SK-N-SH (cell line): ENCODE results near the gene DDR1. TPM values are rescaled to one million over a fixed set of nuclear protein-coding genes. Genes with fewer than 3 reads are reported as not detected.

Experiments
- CTCF ChIA-PET: fragments of 300-600, 350-600 bp; formaldehyde crosslinking; extraction: SDS; loops from one replicate; lab custom pipeline; 2021; lab: Yijun Ruan, JAX
- POLR2A ChIA-PET: fragments of 350-600 bp; sonication (Branson Sonifier 250); formaldehyde crosslinking; extraction: SDS; loops from one replicate; lab custom pipeline; 2020; ENCODE audit warnings: antibody characterized with exemption, inconsistent platforms; lab: Yijun Ruan, JAX
- DNase-seq: peaks from one replicate; pipeline ENCODE4 v3.0.0; 2012
- H2AFZ ChIP-seq: fragments of 200-600 bp; sonication (generic); 2 replicates; pipeline ENCODE4 v1.8.1; 2016; ENCODE audit warnings: antibody characterized with exemption, mild to moderate bottlenecking, low read depth
- H3F3A ChIP-seq: fragments of 200-600 bp; sonication (generic); replicated peaks from 2 replicates; pipeline ENCODE3; 2016; ENCODE audit warnings: antibody characterized with exemption, mild to moderate bottlenecking; ENCODE audit not compliant: insufficient read depth
- H3K27ac ChIP-seq, 2 experiments: fragments of 200-500 bp in 1 of 2; fragments of 200-600 bp in 1 of 2; sonication (Bioruptor generic) in 1 of 2; sonication (generic), shearing (Covaris generic) in 1 of 2; 2 replicates each; pipeline versions ENCODE4 v1.5.1 to v1.6.1; 2014 to 2016; ENCODE audit warnings: low read depth in 2 of 2, inconsistent platforms in 1 of 2, low read length in 1 of 2, mild to moderate bottlenecking in 1 of 2, mixed read lengths in 1 of 2
- H3K27me3 ChIP-seq: fragments of 200-600 bp; sonication (generic), shearing (Covaris generic); 2 replicates; pipeline ENCODE4 v1.6.1; 2016; ENCODE audit warnings: mixed run types; ENCODE audit not compliant: insufficient read depth
- H3K36me3 ChIP-seq, 2 experiments: fragments of 200-500 bp in 1 of 2; fragments of 200-600 bp in 1 of 2; sonication (Bioruptor generic) in 1 of 2; sonication (generic) in 1 of 2; replicated peaks in 1 of 2; 2 replicates each; pipeline versions ENCODE3 to v1.5.1; 2014 to 2016; ENCODE audit warnings: low read length in 1 of 2, mild to moderate bottlenecking in 1 of 2; ENCODE audit not compliant: insufficient read depth in 2 of 2, control insufficient read depth in 1 of 2
- H3K4me1 ChIP-seq, 2 experiments: fragments of 200-500 bp in 1 of 2; fragments of 200-600 bp in 1 of 2; sonication (Bioruptor generic) in 1 of 2; sonication (generic), shearing (Covaris generic) in 1 of 2; 2 replicates each; pipeline versions ENCODE4 v1.5.1 to v1.6.1; 2014 to 2016; ENCODE audit warnings: low read depth in 1 of 2, low read length in 1 of 2, mixed run types in 1 of 2; ENCODE audit not compliant: insufficient read depth in 2 of 2, control insufficient read depth in 1 of 2
- H3K4me2 ChIP-seq: fragments of 200-600 bp; sonication (generic), shearing (Covaris generic); 2 replicates; pipeline ENCODE4 v1.6.1; 2017; ENCODE audit warnings: mixed run types
- H3K4me3 ChIP-seq, 2 experiments: fragments of 200-500 bp in 1 of 2; fragments of 200-600 bp in 1 of 2; sonication (Bioruptor generic) in 1 of 2; sonication (generic), shearing (Covaris generic) in 1 of 2; 2 replicates each; pipeline versions ENCODE4 v1.5.1 to v1.8.1; 2014 to 2016; ENCODE audit warnings: low read depth in 2 of 2, inconsistent platforms in 1 of 2, low read length in 1 of 2, mild to moderate bottlenecking in 1 of 2, mixed read lengths in 1 of 2, moderate library complexity in 1 of 2
- H3K79me2 ChIP-seq: fragments of 200-600 bp; sonication (generic); 2 replicates; pipeline ENCODE4 v1.8.1; 2017; ENCODE audit warnings: mild to moderate bottlenecking; ENCODE audit not compliant: insufficient read depth
- H3K9ac ChIP-seq: fragments of 200-600 bp; sonication (generic); 2 replicates; pipeline ENCODE4 v1.6.1; 2017; ENCODE audit warnings: mixed run types
- H3K9me2 ChIP-seq: fragments of 200-600 bp; sonication (generic); 2 replicates; pipeline ENCODE4 v1.6.1; 2017; ENCODE audit warnings: mixed run types
- H3K9me3 ChIP-seq: fragments of 200-600 bp; sonication (generic); 2 replicates; pipeline ENCODE4 v1.6.1; 2017; ENCODE audit warnings: mixed run types, mild to moderate bottlenecking, moderate library complexity
- H4K20me1 ChIP-seq: fragments of 200-600 bp; sonication (generic); 2 replicates; pipeline ENCODE4 v1.6.1; 2017; ENCODE audit warnings: mild to moderate bottlenecking, mixed run types; ENCODE audit not compliant: insufficient read depth
- CTCF ChIP-seq: fragments of 200-600 bp; sonication (generic); IDR thresholded peaks from 2 replicates; pipeline ENCODE4 v1.6.1; 2017; ENCODE audit warnings: antibody characterized with exemption, mild to moderate bottlenecking, moderate library complexity
- EP300 ChIP-seq, 2 experiments: IDR thresholded peaks; 2 replicates each; pipeline versions ENCODE4 v1.4.0 to v1.6.1; 2012; ENCODE audit warnings: borderline replicate concordance in 1 of 2, low read depth in 1 of 2, low read length in 1 of 2
- MAX ChIP-seq: IDR thresholded peaks from 2 replicates; pipeline ENCODE4 v1.4.0; 2012; ENCODE audit warnings: low read depth
- MXI1 ChIP-seq: IDR thresholded peaks from 2 replicates; pipeline ENCODE4 v1.6.1; 2012; ENCODE audit warnings: mild to moderate bottlenecking, low read depth, low read length, improper control_type of control experiment
- RCOR1 ChIP-seq: fragments of 150-350 bp; IDR thresholded peaks from 2 replicates; pipeline ENCODE4 v1.6.1; 2017; ENCODE audit warnings: antibody characterized with exemption, low read length
- TCF12 ChIP-seq: IDR thresholded peaks from 2 replicates; pipeline ENCODE4 v1.4.0; 2012
- TEAD4 ChIP-seq: IDR thresholded peaks from 2 replicates; pipeline ENCODE4 v1.4.0; 2012; ENCODE audit warnings: mild to moderate bottlenecking, borderline replicate concordance; ENCODE audit not compliant: insufficient read depth
- WGBS: methylation state at CpG from one replicate; pipeline ENCODE4 v1.1.6; 2017; ENCODE audit warnings: low lambda C conversion rate; 5-methylcytosine and 5-hydroxymethylcytosine counted together
- polyA plus RNA-seq, 3 experiments: library from polyadenylated mRNA; depleted of rRNA; stranded (reverse); fragments of >200 nt; gene quantifications; 2 replicates each; pipeline ENCODE4 v1.2.3, GENCODE V29; 2012
- TF ChIP-seq, protein P1 (sequence below): IDR thresholded peaks from 2 replicates; pipeline ENCODE4 v1.4.0; 2012; ENCODE audit warnings: low read depth, borderline replicate concordance
- TF ChIP-seq, protein P2 (sequence below): fragments of 150-350 bp; IDR thresholded peaks from 2 replicates; pipeline ENCODE4 v1.6.1; 2017; ENCODE audit warnings: antibody characterized with exemption, low read length, low read depth, borderline replicate concordance

The DDR1 gene
- polyA plus RNA-seq, 1 of the 3 experiments (the other 2 are of a cell fraction) = 52.8 TPM

DNA sequence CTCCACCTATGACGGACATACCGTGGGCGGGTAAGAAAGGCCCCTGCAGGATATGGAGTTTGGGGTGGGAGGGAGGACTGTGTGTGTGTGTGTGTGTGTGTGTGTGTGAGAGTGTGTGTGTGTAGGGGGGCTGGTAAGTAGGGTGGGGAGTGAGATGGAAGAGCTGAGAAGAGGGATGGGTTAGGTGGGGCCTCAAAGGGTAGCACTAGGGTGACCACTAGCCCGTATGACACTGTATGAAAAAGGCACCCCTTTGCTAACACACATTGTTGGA lies 7.1 kb downstream of the DDR1 start (continued):
- TF ChIP-seq, protein P1, sequence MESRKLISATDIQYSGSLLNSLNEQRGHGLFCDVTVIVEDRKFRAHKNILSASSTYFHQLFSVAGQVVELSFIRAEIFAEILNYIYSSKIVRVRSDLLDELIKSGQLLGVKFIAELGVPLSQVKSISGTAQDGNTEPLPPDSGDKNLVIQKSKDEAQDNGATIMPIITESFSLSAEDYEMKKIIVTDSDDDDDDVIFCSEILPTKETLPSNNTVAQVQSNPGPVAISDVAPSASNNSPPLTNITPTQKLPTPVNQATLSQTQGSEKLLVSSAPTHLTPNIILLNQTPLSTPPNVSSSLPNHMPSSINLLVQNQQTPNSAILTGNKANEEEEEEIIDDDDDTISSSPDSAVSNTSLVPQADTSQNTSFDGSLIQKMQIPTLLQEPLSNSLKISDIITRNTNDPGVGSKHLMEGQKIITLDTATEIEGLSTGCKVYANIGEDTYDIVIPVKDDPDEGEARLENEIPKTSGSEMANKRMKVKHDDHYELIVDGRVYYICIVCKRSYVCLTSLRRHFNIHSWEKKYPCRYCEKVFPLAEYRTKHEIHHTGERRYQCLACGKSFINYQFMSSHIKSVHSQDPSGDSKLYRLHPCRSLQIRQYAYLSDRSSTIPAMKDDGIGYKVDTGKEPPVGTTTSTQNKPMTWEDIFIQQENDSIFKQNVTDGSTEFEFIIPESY = no peak
- no peak for TF ChIP-seq TEAD4
- TF ChIP-seq, protein P2, sequence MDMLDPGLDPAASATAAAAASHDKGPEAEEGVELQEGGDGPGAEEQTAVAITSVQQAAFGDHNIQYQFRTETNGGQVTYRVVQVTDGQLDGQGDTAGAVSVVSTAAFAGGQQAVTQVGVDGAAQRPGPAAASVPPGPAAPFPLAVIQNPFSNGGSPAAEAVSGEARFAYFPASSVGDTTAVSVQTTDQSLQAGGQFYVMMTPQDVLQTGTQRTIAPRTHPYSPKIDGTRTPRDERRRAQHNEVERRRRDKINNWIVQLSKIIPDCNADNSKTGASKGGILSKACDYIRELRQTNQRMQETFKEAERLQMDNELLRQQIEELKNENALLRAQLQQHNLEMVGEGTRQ = no peak
- no peak for TF ChIP-seq RCOR1
- TF ChIP-seq, all 33 proteins: peak for 0

GRCh38 chr6:30891816-30892538 lies 7.7 kb downstream of the DDR1 start:
- ChIA-PET POLR2A (no interaction called here), CTCF (interaction anchor here (0.9 kb wide), 1 partner anchor 195 kb away, joined by 3 read pairs; no protein-coding TSS in a partner anchor)
- TF ChIP-seq EP300 (IDR thresholded peaks at IDR 0.05; ENCODE audit: borderline replicate concordance in 1 of 2, low read depth in 1 of 2, low read length in 1 of 2) (no peak), TCF12 (no peak), MXI1 (no peak)
- Histone ChIP-seq H3K4me2 (no peak overlapping the region), H3K36me3 (peaks cover 10 to 55% of the 10 kb centered on the region in 2 experiments), H3K27me3 (no peaks in the 10 kb centered on the region), H3K9me3 (no peaks in the 10 kb centered on the region), H3K4me1 (peaks cover 7 to 13% of the 10 kb centered on the region in 2 experiments; a peak in 2 of 4 replicates), H3K4me3 (no peak overlapping the region), H3K9ac (no peak overlapping the region), H3F3A (peaks cover 13% of the 10 kb centered on the region), H3K79me2 (peaks cover 38% of the 10 kb centered on the region), H3K9me2 (no peaks in the 10 kb centered on the region), H3K27ac (no peak overlapping the region), H2AFZ (no peak overlapping the region), H4K20me1 (no peaks in the 10 kb centered on the region)
- WGBS = 93% methylated on average over 17 of the region's 21 CpGs
- peak; percentile 12 for DNase-seq

DNA sequence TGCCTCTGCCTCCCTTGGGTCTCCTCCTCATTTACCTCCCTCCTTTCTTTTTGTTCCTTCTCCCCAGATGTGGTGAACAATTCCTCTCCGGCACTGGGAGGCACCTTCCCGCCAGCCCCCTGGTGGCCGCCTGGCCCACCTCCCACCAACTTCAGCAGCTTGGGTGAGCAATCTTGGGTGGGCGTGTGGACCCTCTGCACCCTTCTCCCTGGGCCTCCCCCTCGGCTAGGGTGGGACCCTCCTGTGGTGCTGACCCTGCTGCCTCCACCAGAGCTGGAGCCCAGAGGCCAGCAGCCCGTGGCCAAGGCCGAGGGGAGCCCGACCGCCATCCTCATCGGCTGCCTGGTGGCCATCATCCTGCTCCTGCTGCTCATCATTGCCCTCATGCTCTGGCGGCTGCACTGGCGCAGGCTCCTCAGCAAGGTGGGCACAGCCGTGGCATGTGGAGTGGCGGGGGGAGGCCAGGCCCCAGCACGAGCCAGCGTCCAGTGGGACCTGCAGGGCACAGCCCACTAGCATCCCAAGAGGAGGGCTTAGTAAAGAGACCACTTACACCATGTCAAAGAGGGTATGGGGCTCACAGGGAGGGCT lies 8.8 kb downstream of the DDR1 start:
- Histone ChIP-seq H3K4me3 (no peak overlapping the region), H3K36me3 (peaks cover 10 to 63% of the 10 kb centered on the region in 2 experiments), H3F3A (peaks cover 2% of the 10 kb centered on the region), H3K79me2 (peaks cover 27% of the 10 kb centered on the region), H3K4me1 (peaks cover 2 to 6% of the 10 kb centered on the region in 2 experiments; a peak in 2 of 4 replicates), H3K27me3 (no peaks in the 10 kb centered on the region), H3K9ac (no peak overlapping the region), H3K27ac (no peak overlapping the region), H3K9me2 (no peaks in the 10 kb centered on the region), H3K9me3 (no peaks in the 10 kb centered on the region), H3K4me2 (no peak overlapping the region), H2AFZ (no peak overlapping the region), H4K20me1 (no peaks in the 10 kb centered on the region)
- POLR2A ChIA-PET = no interaction called here
- TF ChIP-seq CTCF = peak; percentile 24; the same call in 1 of the 2 replicates
- no peak for TF ChIP-seq MAX
- CTCF ChIA-PET = interaction anchor here (0.9 kb wide), 2 partner anchors 10 to 71 kb away, joined by 3 to 4 read pairs; no protein-coding TSS in a partner anchor
- 96% methylated on average over 6 of the region's 16 CpGs for WGBS
- DNase-seq = peak; percentile 47
